Measurements from ENCODE around the gene TMTC2. TPM values are rescaled to one million over a fixed set of nuclear protein-coding genes. Genes with fewer than 3 reads are reported as not detected.

The TMTC2 gene
- total and polyA plus RNA-seq, 10 of the 15 experiments (the other 5 are each of a cell fraction or from before 2014, with no cell fraction given) = 0.14 to 9.7 (median 1.2) TPM

DNA sequence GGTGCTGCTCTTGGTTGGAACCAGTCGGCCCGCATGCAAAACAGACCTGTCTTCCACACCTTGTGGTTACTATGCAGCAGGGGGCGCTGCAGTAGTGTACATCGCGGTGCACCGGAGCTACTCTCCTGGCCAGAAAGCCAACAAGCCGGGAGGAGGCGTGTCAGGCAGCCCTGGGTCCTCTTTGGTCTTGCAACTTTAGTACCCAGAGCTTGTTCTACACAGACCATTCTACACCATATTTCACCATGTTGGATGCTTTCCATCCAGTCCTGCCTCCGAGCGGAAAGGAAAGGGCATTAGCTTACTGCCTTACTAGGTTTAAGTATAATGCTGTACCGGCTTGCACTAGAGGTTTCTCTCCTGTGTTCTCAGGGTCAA lies 927 bp upstream of the TMTC2 start (continued):
- TF ChIP-seq MXI1 (IDR thresholded peaks at IDR 0.05; ENCODE audit: low read depth, low read length) (no peak; the same call in 1 of the 2 replicates), PAX8 (IDR thresholded peaks at IDR 0.05) (no peak), HDGF (IDR thresholded peaks at IDR 0.05) (no peak), MTA2 (IDR thresholded peaks at IDR 0.05; ENCODE audit: low read depth) (no peak), POU2F2 (IDR thresholded peaks at IDR 0.05; ENCODE audit: borderline replicate concordance, low read depth, low read length) (peak; percentile 86; the same call in 2 of the 3 replicates), EZH2 (IDR thresholded peaks at IDR 0.05; ENCODE audit: borderline replicate concordance, control insufficient read depth, low read depth, low read length) (no peak), LARP7 (IDR thresholded peaks at IDR 0.05) (peak; percentile 47; the same call in 1 of the 2 replicates), SIX5 (IDR thresholded peaks at IDR 0.05; ENCODE audit: low read depth, low read length, severe bottlenecking) (no peak), FOXM1 (IDR thresholded peaks at IDR 0.05; ENCODE audit: low read depth, low read length) (0 out of 2 replicates have a peak, but pooled peaks have one; percentile 44), SUZ12 (IDR thresholded peaks at IDR 0.05; ENCODE audit: unreplicated experiment) (no peak), IRF4 (IDR thresholded peaks at IDR 0.05; ENCODE audit: low read depth, low read length) (peak; percentile 72; the same call in 1 of the 2 replicates), JUNB (IDR thresholded peaks at IDR 0.05) (no peak), RELB (IDR thresholded peaks at IDR 0.05; ENCODE audit: low read depth) (no peak), WRNIP1 (IDR thresholded peaks at IDR 0.05; ENCODE audit: borderline replicate concordance, low read depth, low read length) (0 out of 2 replicates have a peak, but pooled peaks have one; percentile 50), SPI1 (IDR thresholded peaks at IDR 0.05; ENCODE audit: borderline replicate concordance, insufficient read depth, low read depth, low read length) (no peak), ZSCAN29 (IDR thresholded peaks at IDR 0.05) (no peak), CHD4 (IDR thresholded peaks at IDR 0.05) (no peak), SREBF2 (IDR thresholded peaks at IDR 0.05; ENCODE audit: low read length) (no peak), CBX3 (IDR thresholded peaks at IDR 0.05; ENCODE audit: borderline replicate concordance, low read depth) (no peak), RB1 (IDR thresholded peaks at IDR 0.05; ENCODE audit: borderline replicate concordance) (peak; percentile 54; the same call in 1 of the 2 replicates), POLR2AphosphoS2 (IDR thresholded peaks at IDR 0.05; ENCODE audit: low read depth, low read length) (no peak), NR2C2 (IDR thresholded peaks at IDR 0.05; ENCODE audit: borderline replicate concordance, control insufficient read depth, insufficient read length, low read depth) (no peak), MEF2A (IDR thresholded peaks at IDR 0.05; ENCODE audit: insufficient read depth, low read depth, low read length) (no peak), NFYA (IDR thresholded peaks at IDR 0.05; ENCODE audit: borderline replicate concordance, low read depth, low read length) (no peak), RAD51 (IDR thresholded peaks at IDR 0.05) (no peak)
- TF ChIP-seq, protein P1, sequence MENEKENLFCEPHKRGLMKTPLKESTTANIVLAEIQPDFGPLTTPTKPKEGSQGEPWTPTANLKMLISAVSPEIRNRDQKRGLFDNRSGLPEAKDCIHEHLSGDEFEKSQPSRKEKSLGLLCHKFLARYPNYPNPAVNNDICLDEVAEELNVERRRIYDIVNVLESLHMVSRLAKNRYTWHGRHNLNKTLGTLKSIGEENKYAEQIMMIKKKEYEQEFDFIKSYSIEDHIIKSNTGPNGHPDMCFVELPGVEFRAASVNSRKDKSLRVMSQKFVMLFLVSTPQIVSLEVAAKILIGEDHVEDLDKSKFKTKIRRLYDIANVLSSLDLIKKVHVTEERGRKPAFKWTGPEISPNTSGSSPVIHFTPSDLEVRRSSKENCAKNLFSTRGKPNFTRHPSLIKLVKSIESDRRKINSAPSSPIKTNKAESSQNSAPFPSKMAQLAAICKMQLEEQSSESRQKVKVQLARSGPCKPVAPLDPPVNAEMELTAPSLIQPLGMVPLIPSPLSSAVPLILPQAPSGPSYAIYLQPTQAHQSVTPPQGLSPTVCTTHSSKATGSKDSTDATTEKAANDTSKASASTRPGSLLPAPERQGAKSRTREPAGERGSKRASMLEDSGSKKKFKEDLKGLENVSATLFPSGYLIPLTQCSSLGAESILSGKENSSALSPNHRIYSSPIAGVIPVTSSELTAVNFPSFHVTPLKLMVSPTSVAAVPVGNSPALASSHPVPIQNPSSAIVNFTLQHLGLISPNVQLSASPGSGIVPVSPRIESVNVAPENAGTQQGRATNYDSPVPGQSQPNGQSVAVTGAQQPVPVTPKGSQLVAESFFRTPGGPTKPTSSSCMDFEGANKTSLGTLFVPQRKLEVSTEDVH (IDR thresholded peaks at IDR 0.05; ENCODE audit: low read depth, partially characterized antibody) = no peak

Data from GM12878 (cell line).